ENCODE measurements around the gene APBA1.

DNA sequence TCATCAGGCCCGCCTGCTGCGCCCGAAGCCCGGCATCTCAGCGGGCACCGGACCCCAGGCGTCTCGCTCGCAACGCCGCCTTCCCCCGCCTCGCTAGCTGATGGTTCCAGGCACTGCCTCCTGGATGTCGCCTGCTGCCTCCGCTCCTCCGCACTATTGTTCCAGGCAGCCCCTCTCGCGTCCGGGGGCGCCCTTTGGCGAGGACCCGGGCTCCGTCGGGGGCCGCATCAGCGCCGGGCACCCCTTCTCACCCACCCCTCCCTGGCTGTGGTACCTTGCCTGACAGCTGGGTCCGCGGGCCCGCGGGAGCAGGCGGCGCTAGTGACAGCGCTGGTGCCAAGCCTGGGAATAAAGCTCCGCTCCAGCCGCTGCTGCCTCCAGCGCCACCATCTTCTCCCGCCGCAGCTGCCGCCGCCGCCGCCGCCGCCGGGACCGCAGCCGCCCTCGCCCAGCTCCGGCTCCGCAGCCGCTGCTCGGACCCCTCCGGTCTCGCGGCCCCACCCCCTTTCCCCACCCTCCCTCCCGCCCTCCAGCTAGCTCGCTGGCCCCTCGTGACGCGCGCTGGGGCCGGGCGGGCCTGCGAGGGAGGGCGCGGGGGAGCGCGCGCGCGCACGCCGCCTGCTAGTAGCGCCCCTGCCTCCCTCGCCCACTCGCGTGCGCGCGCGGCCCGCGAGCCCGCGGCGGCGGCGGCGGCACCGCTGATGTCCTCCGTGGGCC lies at the start of gene APBA1:
- TF ChIP-seq CTCF (IDR thresholded peaks at IDR 0.05) (peak in 4 of 12 donors; percentile 6 to 24 (median 14)), POLR2A (IDR thresholded peaks at IDR 0.05) (peak in 1 of 2 donors; percentile 25)

Data from heart left ventricle (tissue), 13 donors.